HG03378 (cell line): ENCODE results near the gene PCGF3.

ENCODE experiments used
- ATAC-seq: cut with Tn5 transposase; IDR thresholded peaks from one replicate; pipeline ENCODE4 v1.9.1; 2021; ENCODE audit warnings: mild to moderate bottlenecking, moderate library complexity; ENCODE audit not compliant: unreplicated experiment

The PCGF3 gene

GRCh38 chr4:819401-820229 is 114.0 kb downstream of the PCGF3 start:
- ATAC-seq: no peak
